HFF-Myc (cell line): Measurements from ENCODE around the gene CLASRP.

ENCODE experiments used
- DNase-seq: peaks from one replicate; pipeline ENCODE4 v3.0.0-alpha.2; 2011; ENCODE audit warnings: low read depth; ENCODE audit errors: extremely low read depth
- H3K4me3 ChIP-seq: replicated peaks from 2 replicates; pipeline ENCODE4 v1.5.1; 2011; ENCODE audit warnings: low read depth, mild to moderate bottlenecking, control low read depth, low read length
- CTCF ChIP-seq: IDR thresholded peaks from 2 replicates; pipeline ENCODE4 v1.5.1; 2012; ENCODE audit warnings: mild to moderate bottlenecking, low read depth, low read length, control low read depth; ENCODE audit errors: missing control alignments

Gene CLASRP

GRCh38 chr19:45020071-45020470 is 18.8 kb upstream of the CLASRP start:
- no peak for TF ChIP-seq CTCF
- DNase-seq = no peak
- H3K4me3 ChIP-seq = no peak overlapping the region

GRCh38 chr19:45021971-45022370 is 16.9 kb upstream of the CLASRP start:
- no peak for DNase-seq
- H3K4me3 ChIP-seq = no peak overlapping the region
- TF ChIP-seq CTCF = no peak

- no peak for DNase-seq
Observed at GRCh38 chr19:45023048-45023447, 15.8 kb upstream of the CLASRP start.

GRCh38 chr19:45025264-45025663 is 13.6 kb upstream of the CLASRP start:
- no peak for TF ChIP-seq CTCF
- DNase-seq = no peak

More at GRCh38 chr19:45023048-45023447, 15.8 kb upstream of the CLASRP start:
- H3K4me3 ChIP-seq = no peak overlapping the region
- TF ChIP-seq CTCF = no peak

GRCh38 chr19:45027371-45027770 is 11.5 kb upstream of the CLASRP start:
- no peak for TF ChIP-seq CTCF
- no peak overlapping the region for H3K4me3 ChIP-seq
- no peak for DNase-seq

More at GRCh38 chr19:45025264-45025663, 13.6 kb upstream of the CLASRP start:
- H3K4me3 ChIP-seq = no peak overlapping the region

GRCh38 chr19:45030825-45031224 is 8.0 kb upstream of the CLASRP start:
- no peak for DNase-seq
- no peak overlapping the region for H3K4me3 ChIP-seq
- TF ChIP-seq CTCF = no peak

GRCh38 chr19:45032421-45032820 is 6.4 kb upstream of the CLASRP start:
- no peak overlapping the region for H3K4me3 ChIP-seq
- TF ChIP-seq CTCF = no peak
- DNase-seq = no peak
